GM12864 (cell line): ENCODE measurements around the gene DEPDC5.

Source experiments
- DNase-seq: peaks from one replicate; pipeline ENCODE4 v3.0.0-alpha.2; 2011; ENCODE audit warnings: low read depth
- H3K4me3 ChIP-seq: 2 replicates; pipeline ENCODE4 v1.5.1; 2011; ENCODE audit warnings: mild to moderate bottlenecking, low read depth, low read length, control low read depth
- TF ChIP-seq, protein P1 (sequence below): IDR thresholded peaks from 2 replicates; pipeline ENCODE4 v1.5.1; 2011; ENCODE audit warnings: low read depth, mild to moderate bottlenecking, moderate library complexity, low read length, control low read depth, inconsistent platforms; ENCODE audit errors: missing control alignments

The DEPDC5 gene

GRCh38 chr22:31904651-31905050 is 150.8 kb downstream of the DEPDC5 start:
- no peak for DNase-seq
- TF ChIP-seq, protein P1, sequence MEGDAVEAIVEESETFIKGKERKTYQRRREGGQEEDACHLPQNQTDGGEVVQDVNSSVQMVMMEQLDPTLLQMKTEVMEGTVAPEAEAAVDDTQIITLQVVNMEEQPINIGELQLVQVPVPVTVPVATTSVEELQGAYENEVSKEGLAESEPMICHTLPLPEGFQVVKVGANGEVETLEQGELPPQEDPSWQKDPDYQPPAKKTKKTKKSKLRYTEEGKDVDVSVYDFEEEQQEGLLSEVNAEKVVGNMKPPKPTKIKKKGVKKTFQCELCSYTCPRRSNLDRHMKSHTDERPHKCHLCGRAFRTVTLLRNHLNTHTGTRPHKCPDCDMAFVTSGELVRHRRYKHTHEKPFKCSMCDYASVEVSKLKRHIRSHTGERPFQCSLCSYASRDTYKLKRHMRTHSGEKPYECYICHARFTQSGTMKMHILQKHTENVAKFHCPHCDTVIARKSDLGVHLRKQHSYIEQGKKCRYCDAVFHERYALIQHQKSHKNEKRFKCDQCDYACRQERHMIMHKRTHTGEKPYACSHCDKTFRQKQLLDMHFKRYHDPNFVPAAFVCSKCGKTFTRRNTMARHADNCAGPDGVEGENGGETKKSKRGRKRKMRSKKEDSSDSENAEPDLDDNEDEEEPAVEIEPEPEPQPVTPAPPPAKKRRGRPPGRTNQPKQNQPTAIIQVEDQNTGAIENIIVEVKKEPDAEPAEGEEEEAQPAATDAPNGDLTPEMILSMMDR: no peak
- no peak overlapping the region for H3K4me3 ChIP-seq

GRCh38 chr22:31905356-31905755 is 151.5 kb downstream of the DEPDC5 start:
- no peak overlapping the region for H3K4me3 ChIP-seq
- TF ChIP-seq, protein P1: no peak
- no peak for DNase-seq

DNA sequence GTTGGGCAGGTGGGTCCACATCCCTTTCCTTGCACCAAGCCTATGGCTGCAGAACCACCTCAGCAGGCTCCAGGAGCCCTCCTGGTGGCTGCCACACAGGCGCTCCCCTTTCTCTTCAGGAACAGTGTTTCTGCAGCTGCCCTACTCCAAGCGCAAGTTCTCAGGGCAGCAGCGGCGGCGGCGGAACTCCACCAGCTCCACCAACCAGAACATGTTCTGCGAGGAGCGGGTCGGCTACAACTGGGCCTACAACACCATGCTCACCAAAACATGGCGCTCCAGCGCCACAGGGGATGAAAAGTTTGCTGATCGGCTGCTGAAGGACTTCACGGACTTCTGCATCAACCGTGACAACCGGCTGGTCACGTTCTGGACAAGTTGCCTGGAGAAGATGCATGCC is 152.3 kb downstream of the DEPDC5 start:
- H3K4me3 ChIP-seq: no peak overlapping the region
- DNase-seq: no peak
- TF ChIP-seq, protein P1: no peak

GRCh38 chr22:31906569-31906968 is 152.8 kb downstream of the DEPDC5 start:
- H3K4me3 ChIP-seq: no peak overlapping the region
- DNase-seq: no peak
- TF ChIP-seq, protein P1: no peak

- DNase-seq: no peak
- TF ChIP-seq, protein P1: no peak
Measured at GRCh38 chr22:31909977-31910376, 156.2 kb downstream of the DEPDC5 start.

GRCh38 chr22:31911565-31912406 is 158.0 kb downstream of the DEPDC5 start:
- no peak for DNase-seq
- TF ChIP-seq, protein P1: no peak
- no peak overlapping the region for H3K4me3 ChIP-seq

More at GRCh38 chr22:31909977-31910376, 156.2 kb downstream of the DEPDC5 start:
- no peak overlapping the region for H3K4me3 ChIP-seq

DNA sequence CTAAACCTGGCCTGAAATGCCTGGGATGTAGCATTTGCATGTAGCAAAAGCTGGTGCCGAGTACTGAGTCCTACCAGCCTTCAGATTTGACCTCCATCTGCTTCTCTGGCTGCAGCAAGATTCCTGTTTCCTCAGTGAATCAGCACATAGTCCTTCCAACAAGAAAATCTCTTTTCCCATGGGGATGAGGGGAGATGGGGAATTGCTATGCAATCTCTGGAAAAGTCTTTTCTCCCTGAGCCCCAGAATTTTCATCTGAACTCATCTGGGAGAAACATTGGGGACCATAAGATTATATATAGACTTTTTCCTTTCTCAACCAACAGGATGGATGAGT is 158.6 kb downstream of the DEPDC5 start:
- H3K4me3 ChIP-seq: no peak overlapping the region
- no peak for DNase-seq
- TF ChIP-seq, protein P1: no peak
